Coronary artery (tissue), 2 donors: Measurements from ENCODE around the gene NEDD4L.

ENCODE experiments used
- DNase-seq: peaks from one replicate; pipeline ENCODE4 v3.0.0-alpha.2; 2017; ENCODE audit warnings: low spot score
- H3K27ac ChIP-seq, 2 donors: fragments of 200-600 bp; sonication (generic); one replicate each; pipeline ENCODE4 v1.5.1; 2016 to 2019
- H3K4me3 ChIP-seq: fragments of 200-600 bp; sonication (generic); 2 replicates; pipeline ENCODE4 v1.5.1; 2016; ENCODE audit warnings: mild to moderate bottlenecking, moderate library complexity
- CTCF ChIP-seq: fragments of 200-600 bp; sonication (generic); IDR thresholded peaks from one replicate; pipeline ENCODE4 v1.5.1; 2019; ENCODE audit warnings: antibody characterized with exemption

Gene NEDD4L

GRCh38 chr18:58128381-58129374 is 84.7 kb downstream of the NEDD4L start:
- no peak overlapping the region for H3K27ac ChIP-seq
- TF ChIP-seq CTCF, result no peak

GRCh38 chr18:58132595-58133261 is 88.7 kb downstream of the NEDD4L start:
- Histone ChIP-seq H3K4me3 (no peak overlapping the region), H3K27ac (no peak overlapping the region)
- TF ChIP-seq CTCF, result no peak
- no peak for DNase-seq

More at GRCh38 chr18:58128381-58129374, 84.7 kb downstream of the NEDD4L start:
- H3K4me3 ChIP-seq, result no peak overlapping the region
- no peak for DNase-seq

GRCh38 chr18:58135183-58135641 is 91.2 kb downstream of the NEDD4L start:
- TF ChIP-seq CTCF, result no peak
- DNase-seq, result no peak
- Histone ChIP-seq H3K4me3 (no peak overlapping the region), H3K27ac (no peak overlapping the region)

GRCh38 chr18:58135701-58136331 is 91.8 kb downstream of the NEDD4L start:
- H3K27ac ChIP-seq, result no peak overlapping the region

GRCh38 chr18:58136879-58137278 is 92.9 kb downstream of the NEDD4L start:
- Histone ChIP-seq H3K4me3 (no peak overlapping the region), H3K27ac (no peak overlapping the region)
- DNase-seq, result no peak
- no peak for TF ChIP-seq CTCF

More at GRCh38 chr18:58135701-58136331, 91.8 kb downstream of the NEDD4L start:
- H3K4me3 ChIP-seq, result no peak overlapping the region
- no peak for DNase-seq
- no peak for TF ChIP-seq CTCF

GRCh38 chr18:58139459-58140386 is 95.7 kb downstream of the NEDD4L start:
- no peak overlapping the region for H3K4me3 ChIP-seq
- TF ChIP-seq CTCF, result no peak
- no peak for DNase-seq
- H3K27ac ChIP-seq, result no peak overlapping the region
